Calu3 (cell line): ENCODE results near the gene AGBL4. TPM values are rescaled to one million over a fixed set of nuclear protein-coding genes. Genes with fewer than 3 reads are reported as not detected.

Experiments
- BruUV-seq: library from RNA; stranded (reverse); fragments of 400-500 nt; replicated peaks from 2 replicates; lab custom pipeline; 2021; lab: Mats Ljungman, UMichigan
- CTCF ChIA-PET: fragments of 300-600 bp; sonication (Branson Sonifier 250); formaldehyde crosslinking; loops from one replicate; lab custom pipeline; 2022; ENCODE audit warnings: antibody characterized with exemption; lab: Charles Lee
- DNase-seq: peaks from one replicate; pipeline ENCODE4 v3.0.0; 2022
- H3K27ac Mint-ChIP-seq: one replicate; pipeline ENCODE4 v1.8.0; 2022; ENCODE audit warnings: mixed read lengths; ENCODE audit not compliant: unreplicated experiment
- H3K27me3 Mint-ChIP-seq: one replicate; pipeline ENCODE4 v1.8.0; 2022; ENCODE audit warnings: mixed read lengths; ENCODE audit not compliant: unreplicated experiment
- H3K36me3 Mint-ChIP-seq: one replicate; pipeline ENCODE4 v1.8.0; 2022; ENCODE audit warnings: mild to moderate bottlenecking, moderate library complexity, mixed read lengths; ENCODE audit not compliant: insufficient read depth, unreplicated experiment
- H3K4me1 Mint-ChIP-seq: one replicate; pipeline ENCODE4 v1.8.0; 2022; ENCODE audit warnings: mild to moderate bottlenecking, low read depth, mixed read lengths; ENCODE audit not compliant: unreplicated experiment
- H3K4me3 Mint-ChIP-seq: one replicate; pipeline ENCODE4 v1.8.0; 2022; ENCODE audit warnings: mild to moderate bottlenecking, low read depth, moderate library complexity, mixed read lengths; ENCODE audit not compliant: unreplicated experiment
- H3K9me3 Mint-ChIP-seq: one replicate; pipeline ENCODE4 v1.8.0; 2022; ENCODE audit warnings: low read depth, mixed read lengths; ENCODE audit not compliant: unreplicated experiment
- intact Hi-C: fragments of 100-400 bp; cut with micrococcal nuclease; formaldehyde crosslinking; loops from one replicate; pipeline ENCODE4 v1.10.0; 2022; ENCODE audit not compliant: unreplicated experiment
- total RNA-seq: library from RNA; stranded (reverse); gene quantifications from 2 replicates; pipeline ENCODE4 v1.2.3, GENCODE V29; 2022
- TF ChIP-seq, protein P1 (sequence below): fragments of 200-600 bp; IDR thresholded peaks from one replicate; pipeline ENCODE4 v1.8.0; 2022; ENCODE audit warnings: antibody characterized with exemption; ENCODE audit not compliant: unreplicated experiment

Gene AGBL4
- total RNA-seq, 1 experiment from 2014 or later: not detected

DNA sequence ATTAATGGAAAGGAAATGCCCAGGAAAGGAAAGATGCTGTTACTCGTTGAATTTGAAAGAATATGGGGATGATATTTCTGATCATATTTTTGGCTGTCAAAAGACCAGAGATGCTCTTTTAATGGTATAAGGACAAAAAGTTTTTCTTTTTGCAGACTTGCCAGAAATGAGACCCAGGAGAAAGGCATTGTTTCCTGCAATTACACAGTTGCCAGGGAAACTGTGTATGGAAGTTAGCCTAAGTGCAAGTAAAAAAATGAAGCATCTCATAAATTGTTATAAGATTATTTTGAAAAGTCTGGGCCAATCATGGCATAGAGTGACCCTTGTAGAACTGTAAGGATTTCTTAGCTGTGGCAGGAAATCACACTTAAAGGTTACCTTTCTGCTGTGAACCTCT is 1091.4 kb downstream of the AGBL4 start:
- Mint-ChIP-seq H3K27me3 (no peaks in the 10 kb centered on the region), H3K4me3 (no peak overlapping the region), H3K36me3 (no peaks in the 10 kb centered on the region), H3K4me1 (peaks cover 13% of the 10 kb centered on the region), H3K9me3 (no peaks in the 10 kb centered on the region), H3K27ac (no peak overlapping the region)
- BruUV-seq: no TSS peak
- TF ChIP-seq, protein P1, sequence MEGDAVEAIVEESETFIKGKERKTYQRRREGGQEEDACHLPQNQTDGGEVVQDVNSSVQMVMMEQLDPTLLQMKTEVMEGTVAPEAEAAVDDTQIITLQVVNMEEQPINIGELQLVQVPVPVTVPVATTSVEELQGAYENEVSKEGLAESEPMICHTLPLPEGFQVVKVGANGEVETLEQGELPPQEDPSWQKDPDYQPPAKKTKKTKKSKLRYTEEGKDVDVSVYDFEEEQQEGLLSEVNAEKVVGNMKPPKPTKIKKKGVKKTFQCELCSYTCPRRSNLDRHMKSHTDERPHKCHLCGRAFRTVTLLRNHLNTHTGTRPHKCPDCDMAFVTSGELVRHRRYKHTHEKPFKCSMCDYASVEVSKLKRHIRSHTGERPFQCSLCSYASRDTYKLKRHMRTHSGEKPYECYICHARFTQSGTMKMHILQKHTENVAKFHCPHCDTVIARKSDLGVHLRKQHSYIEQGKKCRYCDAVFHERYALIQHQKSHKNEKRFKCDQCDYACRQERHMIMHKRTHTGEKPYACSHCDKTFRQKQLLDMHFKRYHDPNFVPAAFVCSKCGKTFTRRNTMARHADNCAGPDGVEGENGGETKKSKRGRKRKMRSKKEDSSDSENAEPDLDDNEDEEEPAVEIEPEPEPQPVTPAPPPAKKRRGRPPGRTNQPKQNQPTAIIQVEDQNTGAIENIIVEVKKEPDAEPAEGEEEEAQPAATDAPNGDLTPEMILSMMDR: no peak
- intact Hi-C loops: loop anchor here (5.0 kb wide), 2 partner anchors 170 to 425 kb away; no protein-coding TSS in a partner anchor
- no peak for DNase-seq
- CTCF ChIA-PET: interaction anchor here (1.2 kb wide), 1 partner anchor 12 kb away, joined by 3 read pairs; no protein-coding TSS in a partner anchor

DNA sequence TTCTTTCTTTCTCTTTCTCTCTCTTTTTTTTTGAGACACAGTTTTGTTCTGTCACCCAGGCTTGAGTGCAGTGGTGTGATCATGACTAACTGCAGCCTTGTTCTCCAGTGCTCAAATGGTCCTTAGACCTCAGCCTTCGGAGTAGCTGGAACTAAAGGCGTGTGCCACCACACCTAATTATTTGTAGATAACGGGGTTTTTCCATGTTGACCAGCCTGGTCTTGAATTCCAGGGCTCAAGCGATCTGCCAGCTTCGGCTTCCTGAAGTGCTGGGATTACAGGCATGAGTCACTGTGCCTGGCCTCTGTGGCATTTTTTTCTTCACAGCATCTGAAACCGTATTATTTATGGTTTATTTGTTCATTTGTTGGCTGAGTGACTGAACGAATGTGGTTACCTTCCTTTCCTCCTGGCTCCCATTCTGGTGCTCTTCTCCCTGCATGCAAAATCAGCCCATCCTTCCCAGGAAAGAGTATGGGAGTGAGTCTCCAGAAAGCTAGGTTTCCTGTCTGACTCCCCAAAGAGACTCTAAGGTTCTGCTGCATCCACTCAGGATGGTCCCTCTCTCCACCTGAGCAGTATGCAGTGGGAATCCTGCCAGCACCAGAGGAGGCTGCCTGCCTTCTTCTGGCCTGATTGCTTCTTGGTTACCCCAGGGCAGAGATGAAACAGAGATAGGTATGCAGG is 1092.1 kb downstream of the AGBL4 start:
- Mint-ChIP-seq H3K27me3 (no peaks in the 10 kb centered on the region), H3K4me1 (peaks cover 13% of the 10 kb centered on the region), H3K9me3 (no peaks in the 10 kb centered on the region), H3K4me3 (peak overlapping the region; percentile 12), H3K36me3 (no peaks in the 10 kb centered on the region), H3K27ac (peak overlapping the region; percentile 9)
- intact Hi-C loops: loop anchor here (5.0 kb wide), 2 partner anchors 171 to 426 kb away; no protein-coding TSS in a partner anchor
- no TSS peak for BruUV-seq
- CTCF ChIA-PET: interaction anchor here (0.8 kb wide), 1 partner anchor 14 kb away, joined by 5 read pairs; no protein-coding TSS in a partner anchor
- TF ChIP-seq, protein P1: no peak
- DNase-seq: peak; percentile 63

DNA sequence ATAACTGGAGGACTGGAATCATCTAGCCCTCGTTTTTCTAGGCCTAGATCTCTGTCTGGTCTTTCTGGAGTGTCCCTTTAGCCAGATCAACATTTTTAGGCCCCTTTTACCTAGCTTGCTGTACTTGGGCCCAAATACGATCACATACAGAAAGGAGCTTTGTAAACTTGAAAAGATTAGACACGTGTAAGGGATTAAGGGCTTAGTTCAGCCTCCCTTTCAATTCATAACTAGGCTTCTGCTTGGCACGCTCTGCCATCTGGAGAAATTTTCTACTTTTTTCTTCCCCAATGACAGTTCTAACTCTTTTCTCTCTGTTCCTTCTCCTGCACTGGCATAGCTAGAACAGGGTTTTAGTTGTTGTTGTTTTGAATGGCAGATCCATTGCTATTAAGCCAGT is 1093.7 kb downstream of the AGBL4 start:
- Mint-ChIP-seq H3K9me3 (no peaks in the 10 kb centered on the region), H3K4me1 (peaks cover 13% of the 10 kb centered on the region), H3K27ac (no peak overlapping the region), H3K36me3 (no peaks in the 10 kb centered on the region), H3K4me3 (no peak overlapping the region), H3K27me3 (no peaks in the 10 kb centered on the region)
- no peak for DNase-seq
- CTCF ChIA-PET: no interaction called here
- no TSS peak for BruUV-seq
- TF ChIP-seq, protein P1: no peak
- intact Hi-C loops: loop anchor here (5.0 kb wide), 2 partner anchors 172 to 427 kb away; no protein-coding TSS in a partner anchor

DNA sequence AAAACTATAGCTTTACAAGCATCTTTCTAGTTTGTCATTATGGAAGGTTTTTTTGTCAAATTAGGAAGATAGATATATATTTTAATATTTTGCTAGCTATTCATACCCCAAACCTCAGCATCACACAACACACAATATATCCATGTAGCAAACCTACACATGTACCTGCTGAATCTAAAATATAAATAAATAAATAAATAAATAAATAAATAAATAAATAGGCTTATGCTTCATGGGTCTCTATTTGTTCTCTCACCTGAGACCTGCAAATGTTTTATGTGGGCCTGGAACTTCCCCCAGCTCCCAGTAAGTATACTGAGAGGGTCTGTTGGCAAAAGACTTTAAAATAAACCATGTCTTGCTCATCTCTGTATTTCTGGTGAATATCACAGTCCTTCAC is 1099.7 kb downstream of the AGBL4 start:
- intact Hi-C loops: no loop called here
- H3K27me3 Mint-ChIP-seq: no peaks in the 10 kb centered on the region
- BruUV-seq: no TSS peak
- CTCF ChIA-PET: no interaction called here
- no peaks in the 10 kb centered on the region for H3K4me1 Mint-ChIP-seq
- no peak overlapping the region for H3K4me3 Mint-ChIP-seq
- H3K9me3 Mint-ChIP-seq: no peaks in the 10 kb centered on the region
- no peaks in the 10 kb centered on the region for H3K36me3 Mint-ChIP-seq
- TF ChIP-seq, protein P1: no peak
- no peak for DNase-seq
- no peak overlapping the region for H3K27ac Mint-ChIP-seq
